GM19467 (cell line): ENCODE measurements around the gene SCFD2.
"Not testable (repeated sequence)": the region's sequence is repeated elsewhere in the genome, so short reads cannot be mapped to it uniquely, and the experiment has no call there.

Experiments
- ATAC-seq: cut with Tn5 transposase; IDR thresholded peaks from one replicate; pipeline ENCODE4 v1.9.1; 2021; ENCODE audit warnings: mild to moderate bottlenecking, moderate library complexity; ENCODE audit not compliant: unreplicated experiment

Gene SCFD2

GRCh38 chr4:53346920-53347852 is 18.7 kb downstream of the SCFD2 start:
- no peak for ATAC-seq

GRCh38 chr4:53346392-53346791 is 19.5 kb downstream of the SCFD2 start:
- not testable (repeated sequence) for ATAC-seq

- ATAC-seq: not testable (repeated sequence)
Measured at GRCh38 chr4:53340145-53340544, 25.7 kb downstream of the SCFD2 start.

DNA sequence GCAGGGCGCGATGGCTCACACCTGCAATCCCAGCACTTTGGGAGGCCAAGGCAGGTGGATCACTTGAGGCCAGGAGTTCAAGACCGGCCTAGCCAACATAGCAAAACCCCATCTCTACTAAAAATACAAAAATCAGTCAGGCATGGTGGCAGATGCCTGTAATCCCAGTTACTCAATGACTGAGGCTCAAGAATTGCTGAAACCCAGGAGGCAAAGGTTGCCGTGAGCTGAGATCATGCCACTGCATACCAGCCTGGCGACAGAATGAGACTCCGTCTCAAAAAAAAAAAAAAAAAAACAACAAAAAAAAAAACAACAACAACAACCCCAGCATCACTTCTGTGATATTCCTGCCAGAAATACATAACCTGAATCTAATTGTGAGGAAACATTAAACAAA is 30.9 kb downstream of the SCFD2 start:
- not testable (repeated sequence) for ATAC-seq

DNA sequence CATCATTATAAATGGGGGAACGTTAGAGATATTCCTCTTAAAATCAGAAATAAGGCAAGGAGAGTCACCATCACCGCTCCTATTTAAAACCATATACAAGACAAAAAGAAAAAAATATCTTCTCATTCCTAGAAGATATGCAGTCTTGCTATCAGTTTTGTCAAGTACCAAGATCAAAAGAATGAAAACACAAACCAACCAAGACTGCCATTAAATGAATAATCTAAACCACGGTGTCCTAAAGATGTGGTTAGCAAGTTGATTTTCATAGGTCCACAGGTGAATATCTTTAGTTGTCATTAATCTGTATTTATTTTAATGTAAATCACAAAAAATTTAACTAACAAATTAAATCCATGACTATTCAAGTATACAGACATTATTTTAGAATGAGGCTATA is 39.3 kb downstream of the SCFD2 start:
- ATAC-seq: no peak

- ATAC-seq: no peak
Measured at GRCh38 chr4:53322696-53323095, 43.2 kb downstream of the SCFD2 start.

- ATAC-seq: no peak
Measured at GRCh38 chr4:53321984-53322289, 43.9 kb downstream of the SCFD2 start.

GRCh38 chr4:53321151-53321983 is 44.5 kb downstream of the SCFD2 start:
- no peak for ATAC-seq

DNA sequence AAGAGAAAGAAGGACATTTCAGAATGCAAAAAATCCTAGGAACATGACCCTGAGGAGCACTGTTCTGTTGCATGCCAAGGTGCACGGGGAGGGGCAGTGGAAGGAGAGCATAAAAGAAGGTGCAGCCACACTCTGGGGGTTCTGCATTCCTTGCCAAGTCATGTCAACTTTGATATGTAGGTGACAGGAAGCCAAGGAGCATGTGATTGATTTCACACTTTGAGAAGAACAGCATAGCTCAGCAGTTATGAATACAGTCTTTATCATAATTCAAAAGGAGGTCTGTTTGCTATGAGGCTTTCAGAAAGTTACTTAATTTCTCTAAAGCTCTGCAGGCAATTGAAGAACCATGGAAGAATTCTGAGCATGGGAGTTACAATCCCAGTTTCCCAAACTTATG is 50.6 kb downstream of the SCFD2 start:
- no peak for ATAC-seq

- ATAC-seq: no peak
Measured at GRCh38 chr4:53314252-53314651, 51.6 kb downstream of the SCFD2 start.

GRCh38 chr4:53313510-53313909 is 52.4 kb downstream of the SCFD2 start:
- ATAC-seq: no peak

DNA sequence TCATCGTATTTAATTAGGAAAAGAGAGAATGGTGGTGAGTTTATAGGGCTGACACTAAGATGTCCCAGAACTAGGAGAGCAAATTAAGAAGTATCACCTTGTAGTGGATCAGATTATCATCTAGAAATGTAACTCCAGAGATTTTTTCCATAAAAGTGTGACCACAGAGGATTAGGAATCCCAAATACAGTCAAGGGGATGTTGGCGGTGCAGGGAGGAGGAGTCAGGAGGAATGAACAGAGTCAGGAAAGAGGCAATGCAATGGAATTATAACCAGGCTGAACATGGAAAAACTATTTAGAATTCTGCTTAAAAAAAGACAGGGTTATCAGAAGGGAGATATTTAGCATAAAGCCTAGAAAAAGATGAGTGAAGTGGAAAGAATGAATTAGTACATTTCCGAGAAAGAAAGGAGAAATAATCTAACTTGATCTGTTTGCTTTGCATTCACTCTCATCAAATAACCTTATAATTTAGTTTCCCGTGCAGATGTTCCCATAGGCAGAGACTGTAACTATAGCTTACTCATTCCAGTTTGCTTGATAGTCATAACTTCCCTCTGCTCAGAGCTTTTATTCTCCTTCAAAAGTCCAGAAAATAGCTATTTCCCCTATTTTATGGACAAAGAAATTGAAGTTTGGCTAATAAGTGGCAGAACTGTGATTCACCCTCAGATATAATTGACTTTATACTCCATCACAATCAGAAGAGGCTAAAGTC is 56.4 kb downstream of the SCFD2 start:
- no peak for ATAC-seq

DNA sequence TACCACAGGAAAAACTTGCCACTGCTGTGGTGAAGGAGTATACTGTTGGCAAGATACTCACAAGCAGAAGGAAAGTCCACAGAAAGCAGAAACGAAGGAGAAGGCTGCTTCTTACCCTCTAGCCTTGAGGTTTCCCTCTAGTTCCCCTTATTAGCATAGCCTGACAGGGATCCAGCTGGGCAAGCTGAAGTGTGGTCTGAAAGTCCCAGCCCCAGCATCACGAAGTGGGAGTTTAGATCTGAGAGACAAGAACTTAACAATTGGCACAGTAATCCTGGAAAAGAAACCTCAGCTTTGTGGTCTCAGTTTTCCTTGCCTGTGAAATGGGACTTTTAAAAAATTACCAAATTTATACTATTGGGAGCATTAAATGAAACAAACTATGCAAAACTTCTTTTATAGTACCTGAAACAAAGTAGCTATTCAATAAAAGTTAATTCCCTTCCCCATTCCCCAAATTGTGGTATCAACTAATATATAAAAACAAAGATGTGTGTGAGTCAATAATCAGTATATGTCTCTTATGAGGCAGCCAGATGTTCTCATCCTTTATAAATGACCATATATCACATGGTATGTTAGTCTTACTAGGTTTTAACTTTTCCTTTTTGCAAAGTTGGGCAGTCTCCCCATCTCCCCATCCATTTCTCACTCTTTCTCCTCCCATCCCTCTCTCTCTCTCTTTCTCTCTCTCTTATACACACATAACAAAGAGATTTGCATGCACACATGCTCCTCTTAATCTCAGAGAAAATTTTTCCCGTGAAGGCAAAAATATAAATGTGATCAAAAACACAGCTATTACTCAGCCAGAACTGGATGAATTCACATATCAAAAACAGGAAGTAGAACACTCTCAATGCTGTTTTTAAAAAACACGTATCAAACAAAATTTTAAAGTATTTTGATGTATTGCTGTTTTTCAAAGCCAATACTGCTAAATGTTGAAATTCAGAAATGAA is 57.8 kb downstream of the SCFD2 start:
- no peak for ATAC-seq

DNA sequence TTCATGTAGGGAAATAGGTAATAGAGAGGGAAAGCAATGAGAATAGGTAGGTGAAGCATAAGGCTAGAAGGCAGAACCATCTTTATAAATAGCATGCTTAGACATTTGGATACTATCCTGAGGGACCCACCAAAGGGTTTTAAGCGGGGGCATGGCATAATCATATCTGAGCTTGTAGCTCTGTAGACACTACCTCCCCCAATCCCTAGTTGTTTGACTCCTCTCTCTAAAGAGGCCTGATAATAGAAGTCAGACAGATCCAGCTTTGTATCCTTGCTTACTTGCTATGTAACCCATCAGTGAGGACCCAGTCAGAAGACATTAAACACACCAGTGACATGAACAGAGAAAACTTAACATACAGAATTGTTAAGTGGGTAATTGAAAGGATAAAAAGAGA is 58.7 kb downstream of the SCFD2 start:
- no peak for ATAC-seq

- ATAC-seq: no peak
Measured at GRCh38 chr4:53306729-53307128, 59.1 kb downstream of the SCFD2 start.

- not testable (repeated sequence) for ATAC-seq
Measured at GRCh38 chr4:53292209-53292608, 73.7 kb downstream of the SCFD2 start.

- ATAC-seq: no peak
Measured at GRCh38 chr4:53281438-53281837, 84.4 kb downstream of the SCFD2 start.

- no peak for ATAC-seq
Measured at GRCh38 chr4:53280846-53281245, 85.0 kb downstream of the SCFD2 start.

- no peak for ATAC-seq
Measured at GRCh38 chr4:53274609-53275268, 91.1 kb downstream of the SCFD2 start.

DNA sequence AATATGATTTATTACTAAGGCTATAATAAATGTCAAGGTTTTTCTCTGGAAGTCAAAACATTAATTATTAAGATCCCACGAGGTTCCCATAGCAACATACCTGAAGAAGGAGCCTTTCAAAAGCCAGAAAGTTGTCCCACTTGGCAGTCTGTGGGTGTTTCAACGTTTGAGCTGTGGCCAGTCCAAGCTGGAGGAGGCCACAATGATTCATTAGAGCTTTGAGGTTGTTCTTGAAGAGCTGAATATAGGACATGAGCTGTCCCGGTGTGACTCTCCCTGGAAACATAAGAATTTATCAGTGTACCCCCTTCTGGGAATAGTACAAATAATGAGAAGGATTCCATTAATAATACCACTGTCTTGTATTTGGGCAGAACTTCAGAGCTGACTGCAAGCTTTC is 92.1 kb downstream of the SCFD2 start:
- ATAC-seq: no peak
